ENCODE results near the gene VAV2. TPM values are rescaled to one million over a fixed set of nuclear protein-coding genes. Genes with fewer than 3 reads are reported as not detected.
A peak's percentile ranks its signal among the peaks of the same experiment; 100 is the strongest.

VAV2 gene, protein sequence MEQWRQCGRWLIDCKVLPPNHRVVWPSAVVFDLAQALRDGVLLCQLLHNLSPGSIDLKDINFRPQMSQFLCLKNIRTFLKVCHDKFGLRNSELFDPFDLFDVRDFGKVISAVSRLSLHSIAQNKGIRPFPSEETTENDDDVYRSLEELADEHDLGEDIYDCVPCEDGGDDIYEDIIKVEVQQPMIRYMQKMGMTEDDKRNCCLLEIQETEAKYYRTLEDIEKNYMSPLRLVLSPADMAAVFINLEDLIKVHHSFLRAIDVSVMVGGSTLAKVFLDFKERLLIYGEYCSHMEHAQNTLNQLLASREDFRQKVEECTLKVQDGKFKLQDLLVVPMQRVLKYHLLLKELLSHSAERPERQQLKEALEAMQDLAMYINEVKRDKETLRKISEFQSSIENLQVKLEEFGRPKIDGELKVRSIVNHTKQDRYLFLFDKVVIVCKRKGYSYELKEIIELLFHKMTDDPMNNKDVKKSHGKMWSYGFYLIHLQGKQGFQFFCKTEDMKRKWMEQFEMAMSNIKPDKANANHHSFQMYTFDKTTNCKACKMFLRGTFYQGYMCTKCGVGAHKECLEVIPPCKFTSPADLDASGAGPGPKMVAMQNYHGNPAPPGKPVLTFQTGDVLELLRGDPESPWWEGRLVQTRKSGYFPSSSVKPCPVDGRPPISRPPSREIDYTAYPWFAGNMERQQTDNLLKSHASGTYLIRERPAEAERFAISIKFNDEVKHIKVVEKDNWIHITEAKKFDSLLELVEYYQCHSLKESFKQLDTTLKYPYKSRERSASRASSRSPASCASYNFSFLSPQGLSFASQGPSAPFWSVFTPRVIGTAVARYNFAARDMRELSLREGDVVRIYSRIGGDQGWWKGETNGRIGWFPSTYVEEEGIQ
- total RNA-seq = 4.9 TPM
- long read RNA-seq, full-length matches to known transcripts = 1 of 7 reads
- long read RNA-seq, partial matches to known transcripts = 1 of 7 reads
- long read RNA-seq, other reads (novel, unspliced or antisense) = 5 of 7 reads

DNA sequence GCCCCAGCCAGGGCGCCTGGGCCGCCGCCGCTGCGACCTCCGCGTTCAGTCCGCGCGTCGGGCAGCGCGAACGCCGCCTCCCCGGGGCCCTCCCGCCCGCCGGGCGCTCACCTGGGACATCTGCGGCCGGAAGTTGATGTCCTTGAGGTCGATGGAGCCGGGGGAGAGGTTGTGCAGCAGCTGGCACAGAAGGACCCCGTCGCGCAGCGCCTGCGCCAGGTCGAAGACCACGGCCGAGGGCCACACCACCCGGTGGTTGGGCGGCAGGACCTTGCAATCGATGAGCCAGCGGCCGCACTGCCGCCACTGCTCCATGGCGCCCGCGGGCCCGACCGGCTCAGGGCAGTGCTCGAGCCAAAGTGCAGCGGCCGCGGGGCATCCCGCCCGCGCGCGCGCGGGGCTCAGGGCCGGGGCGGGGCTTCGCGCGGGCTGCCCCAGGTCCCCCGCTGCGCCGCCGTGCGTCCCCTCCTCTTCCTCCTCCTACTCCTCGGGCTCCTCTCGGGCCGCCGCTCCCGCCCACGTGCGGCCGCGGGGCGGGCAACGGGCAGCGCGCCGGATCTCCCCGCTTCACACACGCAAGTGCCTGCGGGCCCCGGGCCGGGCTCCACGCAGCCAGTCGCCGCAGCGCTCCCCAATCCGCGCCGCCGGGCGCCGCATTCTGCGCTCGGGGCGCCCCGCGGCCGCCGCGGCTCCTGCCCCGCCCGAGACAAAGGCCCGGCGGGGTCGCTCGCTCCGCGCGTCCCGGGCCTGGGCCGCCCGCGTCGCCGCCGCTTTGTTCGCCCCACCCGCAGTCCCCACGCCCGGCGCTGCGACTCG is at the start of gene VAV2:
Gene VAV2 (minus strand): TSS at position 361 of the 816 bp plus-strand sequence. CDS start 46 bp downstream, at position 315.
- DNase-seq (peak; percentile 82), ATAC-seq (ENCODE audit: poor library complexity) (peak; percentile 28)
- intact Hi-C loops (cut with DNase I) = no loop called here

DNA sequence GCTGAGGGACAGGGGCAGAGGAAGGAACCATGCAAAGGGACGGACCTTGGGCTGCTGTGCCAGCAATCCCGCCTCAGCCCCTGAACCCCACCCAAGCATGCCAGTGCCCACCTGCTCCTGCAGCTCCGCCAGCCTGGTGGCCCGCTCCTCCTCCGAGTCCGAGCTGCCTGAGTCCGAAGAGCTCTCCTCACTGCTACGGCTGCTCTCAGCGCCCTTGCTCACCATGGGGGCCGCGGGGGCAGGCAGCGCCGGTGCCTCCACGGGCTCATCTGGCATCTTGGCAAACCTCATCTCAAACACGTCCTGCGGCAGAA is 49.5 kb upstream of the VAV2 start:
- DNase-seq (peak; percentile 36), ATAC-seq (ENCODE audit: poor library complexity) (no peak)
- intact Hi-C loops (cut with DNase I) = no loop called here

DNA sequence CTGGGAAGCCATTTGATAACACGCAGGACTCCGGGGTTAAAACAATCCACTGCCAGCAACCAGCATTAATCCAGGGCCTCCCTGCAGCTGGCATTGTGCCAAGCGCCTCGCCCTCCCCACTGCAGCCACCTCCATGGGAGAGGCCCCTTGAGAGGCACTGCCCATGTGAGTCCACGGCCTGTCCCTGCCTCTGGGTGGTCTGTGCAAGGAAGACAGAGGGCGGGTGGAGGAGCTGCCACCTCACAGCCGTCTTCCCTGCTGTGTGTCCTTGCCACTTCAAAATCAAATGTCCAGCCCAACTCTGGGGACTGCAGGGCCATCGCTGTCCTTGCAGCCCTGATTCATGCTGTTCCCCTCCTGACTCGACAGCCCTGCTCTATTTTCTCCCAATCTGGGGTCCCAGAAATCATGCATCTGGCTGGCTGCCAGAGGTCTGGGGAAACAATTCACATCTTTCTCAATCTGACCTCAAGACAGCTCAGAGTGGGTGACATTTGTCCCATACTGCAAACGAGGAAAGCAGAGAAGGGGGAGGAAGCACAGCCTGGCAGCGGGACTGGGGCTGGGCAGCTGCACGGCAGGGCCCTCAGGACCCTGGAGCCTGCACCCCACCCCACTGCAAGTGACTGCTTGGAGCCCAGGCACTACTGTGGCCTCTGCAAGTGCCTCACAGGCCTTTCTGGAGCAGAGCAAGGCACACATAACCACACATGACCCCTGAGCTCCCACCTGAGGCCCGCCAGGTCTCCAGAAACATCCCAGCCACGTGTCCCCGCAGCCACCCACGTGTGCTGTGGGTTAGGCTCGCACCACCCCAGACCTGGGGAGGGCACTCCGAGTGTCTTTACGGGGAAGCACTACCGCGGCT is 48.9 kb upstream of the VAV2 start:
- intact Hi-C loops (cut with DNase I) = no loop called here
- peak; percentile 32 for ATAC-seq (ENCODE audit: poor library complexity)
- peak; percentile 49 for DNase-seq

DNA sequence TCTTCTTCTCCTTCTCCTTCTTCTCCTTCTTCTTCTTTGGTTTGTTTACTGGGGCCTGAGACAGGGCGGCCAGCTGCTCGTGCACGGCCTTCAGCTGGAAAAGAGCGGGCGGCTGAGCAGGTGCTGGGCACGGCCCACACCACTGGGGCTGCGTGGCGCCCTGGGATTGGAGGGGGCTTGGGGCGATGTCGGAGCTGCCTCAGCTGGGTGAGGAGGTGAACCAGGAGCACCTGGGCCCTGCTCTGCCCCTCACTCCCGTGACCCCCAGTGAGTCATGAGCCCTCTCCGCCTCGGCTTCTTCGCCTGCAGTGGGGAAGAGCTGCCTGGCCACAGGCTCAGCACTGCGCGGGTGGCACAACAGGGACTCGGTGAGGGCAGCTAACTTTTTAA is 48.0 kb upstream of the VAV2 start:
- no peak for DNase-seq
- no peak for ATAC-seq (ENCODE audit: poor library complexity)
- intact Hi-C loops (cut with DNase I) = no loop called here

DNA sequence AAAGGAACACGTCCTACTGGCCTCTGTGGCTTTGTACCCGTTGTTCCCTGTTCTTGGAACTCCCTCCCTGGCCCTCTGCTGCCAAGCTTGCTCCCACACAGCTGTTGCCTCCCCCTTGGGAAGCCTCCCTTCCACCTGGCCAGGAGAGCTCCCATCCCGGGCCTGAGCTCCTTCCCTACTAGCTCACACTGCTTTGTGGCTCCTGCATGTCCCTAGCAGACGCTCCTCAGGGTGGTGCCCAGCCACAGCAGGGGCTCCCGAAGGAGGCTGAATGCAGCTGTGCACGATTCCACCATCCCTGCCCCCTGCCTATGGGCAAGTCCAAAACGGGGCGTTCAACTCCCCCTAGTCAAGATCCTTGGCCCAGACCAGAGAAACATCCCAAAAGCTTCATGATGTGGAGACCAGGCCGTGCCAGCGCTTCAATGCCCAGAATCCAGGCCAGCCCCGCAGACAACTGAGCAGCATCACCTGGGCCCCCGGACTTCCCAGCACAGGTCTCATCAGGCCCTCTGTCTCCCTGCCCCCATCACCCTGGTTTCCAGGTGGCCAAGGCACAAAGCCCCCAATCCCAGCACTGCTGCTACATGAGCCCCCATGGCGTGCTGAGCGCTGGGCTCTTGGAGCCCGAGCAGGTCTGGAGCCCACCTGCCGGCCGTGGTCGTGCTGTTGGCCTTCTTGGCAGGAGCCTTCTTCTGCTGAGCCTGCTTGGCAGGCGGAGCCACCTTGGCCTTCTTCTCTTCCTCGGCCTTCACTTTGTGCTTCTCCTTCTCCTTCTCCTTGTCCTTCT is 47.5 kb upstream of the VAV2 start:
- ATAC-seq (ENCODE audit: poor library complexity) (no peak), DNase-seq (no peak)
- intact Hi-C loops (cut with DNase I) = no loop called here

DNA sequence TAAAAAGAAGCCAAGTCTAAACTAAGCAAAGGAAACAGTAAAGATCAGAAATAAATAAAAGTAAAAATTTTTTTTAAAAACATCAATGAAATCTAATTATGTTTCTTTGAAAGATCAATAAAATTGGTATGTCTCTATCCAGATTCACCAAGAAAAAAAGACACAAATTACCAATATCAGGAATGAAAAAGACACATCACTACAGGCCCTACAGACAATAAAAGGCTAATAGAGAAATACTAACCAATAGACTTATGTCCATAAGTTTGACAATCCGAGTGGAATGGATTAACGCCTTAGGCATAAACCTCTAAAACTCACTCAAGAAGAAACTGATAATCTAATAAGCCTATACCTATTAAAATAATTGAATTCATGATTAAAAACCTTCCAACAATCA is 45.5 kb upstream of the VAV2 start:
- intact Hi-C loops (cut with DNase I) = no loop called here
- DNase-seq (no peak), ATAC-seq (ENCODE audit: poor library complexity) (no peak)

DNA sequence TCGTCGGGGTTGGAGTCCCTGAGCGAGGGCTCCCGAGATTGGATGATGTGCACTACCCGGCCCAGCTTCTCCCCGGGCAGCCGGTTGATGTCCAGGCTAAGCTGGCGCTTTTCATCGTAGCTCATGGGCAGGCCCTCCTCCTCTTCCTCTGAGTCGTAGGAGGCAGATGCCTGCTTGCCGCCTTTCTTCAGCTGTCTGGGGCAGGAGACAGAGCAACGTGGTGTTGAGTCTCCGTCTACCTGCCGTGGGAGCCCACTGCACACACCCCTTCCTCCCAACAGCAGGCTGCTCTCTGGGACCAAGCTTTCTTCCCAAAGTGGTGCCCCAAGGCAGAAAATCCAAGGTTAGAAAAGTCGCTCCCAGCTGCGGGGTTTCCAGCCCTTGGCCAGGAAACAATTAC is 44.0 kb upstream of the VAV2 start:
- no peak for ATAC-seq (ENCODE audit: poor library complexity)
- intact Hi-C loops (cut with DNase I) = no loop called here
- no peak for DNase-seq

DNA sequence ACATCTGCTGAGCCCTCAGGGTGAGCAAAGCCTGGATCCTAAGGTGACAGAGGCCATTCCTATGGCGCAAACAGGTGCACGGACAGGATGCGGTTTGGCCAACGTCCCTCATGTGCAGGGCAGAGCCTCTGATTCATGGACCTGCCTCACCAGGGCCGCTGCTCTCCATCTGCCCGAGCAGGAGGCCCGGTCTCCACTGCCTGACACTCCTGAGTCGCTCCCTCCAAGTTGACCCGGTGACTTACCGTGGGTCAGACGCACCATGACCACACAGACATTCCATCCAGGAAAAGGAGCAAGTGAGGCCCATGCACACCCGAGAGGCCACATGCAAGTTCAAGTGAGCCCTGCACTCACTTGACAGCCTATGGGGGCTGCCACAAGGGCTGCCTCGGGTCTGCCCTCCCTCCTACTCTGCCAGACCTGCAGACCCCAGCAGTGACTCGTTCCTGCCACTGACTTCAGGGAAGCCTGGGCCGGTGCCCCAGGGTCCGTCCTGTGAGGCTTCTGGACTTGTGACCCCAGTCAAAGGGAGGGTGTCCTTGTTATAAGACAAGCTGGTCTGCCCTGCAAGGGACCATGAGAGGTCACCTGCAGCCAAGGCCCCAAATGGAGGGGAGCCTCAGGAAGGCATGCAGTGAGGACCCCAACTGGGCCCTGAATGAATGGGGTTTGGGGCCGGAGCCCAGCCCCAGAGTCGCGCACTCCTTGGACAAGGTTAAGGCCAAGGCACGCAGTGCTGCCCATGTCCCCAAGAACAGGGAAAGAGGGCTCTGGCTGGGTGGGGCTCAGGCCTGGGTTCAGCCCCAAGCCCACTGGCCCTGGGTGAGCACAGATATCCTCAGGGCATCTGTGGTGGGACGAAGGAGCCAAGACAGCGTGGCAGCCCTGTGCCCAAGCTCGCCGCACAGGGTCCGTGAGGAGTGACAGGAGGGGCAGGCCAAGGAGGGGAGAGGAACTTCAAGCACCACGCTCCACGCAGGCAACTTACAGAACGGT is 43.2 kb upstream of the VAV2 start:
- no peak for ATAC-seq (ENCODE audit: poor library complexity)
- DNase-seq = no peak
- intact Hi-C loops (cut with DNase I) = no loop called here

DNA sequence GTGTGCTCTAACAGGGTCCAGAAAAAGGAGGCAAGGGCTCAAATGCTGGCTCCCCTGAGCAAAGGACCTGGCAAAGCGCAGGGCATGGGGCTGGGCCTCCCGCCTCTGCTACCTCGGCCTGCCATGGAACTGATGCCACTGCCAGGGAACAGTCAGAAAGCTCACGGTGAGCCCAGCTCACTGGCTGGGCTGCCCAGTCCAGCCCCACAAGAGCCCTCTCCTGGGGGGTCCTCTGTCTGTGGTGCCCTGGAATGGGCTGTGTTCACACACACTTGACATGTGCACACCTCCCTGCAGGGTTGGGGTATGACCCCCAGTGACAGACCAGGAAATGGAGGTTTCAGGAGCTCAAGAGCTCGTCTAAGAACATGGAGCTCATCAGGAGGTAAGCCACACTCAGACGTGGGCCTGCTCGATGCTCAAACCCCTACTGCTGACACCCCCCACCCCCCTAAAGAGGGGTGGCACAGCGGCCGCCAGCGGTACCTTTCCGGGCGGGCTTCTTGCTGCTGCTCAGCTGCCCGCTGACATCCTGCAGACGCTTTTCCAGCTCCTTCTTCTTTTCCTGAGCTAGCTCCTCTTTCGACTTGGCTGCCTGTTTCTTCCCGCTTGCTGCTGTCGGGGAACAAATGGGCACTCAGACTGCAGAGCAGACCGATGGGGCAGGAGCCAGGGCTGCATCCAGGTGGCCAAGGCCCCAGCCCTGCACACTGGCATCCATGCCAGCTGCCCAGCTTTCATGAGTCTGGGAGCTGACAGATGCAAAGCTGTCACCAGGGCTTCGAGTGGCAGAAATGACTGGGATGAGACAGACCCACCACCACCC is 42.3 kb upstream of the VAV2 start:
- DNase-seq (no peak), ATAC-seq (ENCODE audit: poor library complexity) (no peak)
- intact Hi-C loops (cut with DNase I) = no loop called here

DNA sequence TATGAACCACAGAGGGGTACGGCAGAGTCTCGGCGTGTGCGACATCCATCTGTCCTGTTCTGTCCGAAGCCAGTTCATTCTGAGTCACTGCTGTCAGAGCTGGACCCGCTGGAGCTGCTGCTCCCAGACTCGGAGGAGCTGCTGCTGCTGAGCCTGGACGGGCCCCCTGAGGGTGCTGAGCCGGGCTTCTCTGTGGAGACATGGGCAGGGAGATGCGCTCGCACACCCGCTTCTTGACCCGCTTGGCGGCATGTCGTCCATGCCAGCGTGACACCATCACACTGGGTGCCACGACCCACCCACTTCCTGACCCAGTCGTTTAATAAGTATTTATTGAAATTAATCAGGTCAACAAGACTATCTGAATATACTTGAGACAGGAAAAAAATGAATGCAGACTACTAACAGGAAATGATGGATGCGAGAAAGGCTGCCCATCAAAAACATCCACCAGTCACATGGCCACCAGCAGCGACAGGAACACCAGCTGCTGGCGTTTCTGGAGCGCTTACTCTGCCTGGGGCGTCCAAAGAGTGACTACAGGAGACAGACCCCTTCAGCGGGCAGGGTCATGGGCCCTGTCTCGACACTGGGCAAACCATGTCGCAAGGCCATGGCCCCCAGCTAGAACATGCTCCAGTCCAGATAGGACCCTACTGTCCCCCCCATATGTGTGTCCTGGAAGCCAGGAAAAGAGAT is 41.5 kb upstream of the VAV2 start:
- intact Hi-C loops (cut with DNase I) = no loop called here
- ATAC-seq (ENCODE audit: poor library complexity) = no peak
- DNase-seq = no peak

DNA sequence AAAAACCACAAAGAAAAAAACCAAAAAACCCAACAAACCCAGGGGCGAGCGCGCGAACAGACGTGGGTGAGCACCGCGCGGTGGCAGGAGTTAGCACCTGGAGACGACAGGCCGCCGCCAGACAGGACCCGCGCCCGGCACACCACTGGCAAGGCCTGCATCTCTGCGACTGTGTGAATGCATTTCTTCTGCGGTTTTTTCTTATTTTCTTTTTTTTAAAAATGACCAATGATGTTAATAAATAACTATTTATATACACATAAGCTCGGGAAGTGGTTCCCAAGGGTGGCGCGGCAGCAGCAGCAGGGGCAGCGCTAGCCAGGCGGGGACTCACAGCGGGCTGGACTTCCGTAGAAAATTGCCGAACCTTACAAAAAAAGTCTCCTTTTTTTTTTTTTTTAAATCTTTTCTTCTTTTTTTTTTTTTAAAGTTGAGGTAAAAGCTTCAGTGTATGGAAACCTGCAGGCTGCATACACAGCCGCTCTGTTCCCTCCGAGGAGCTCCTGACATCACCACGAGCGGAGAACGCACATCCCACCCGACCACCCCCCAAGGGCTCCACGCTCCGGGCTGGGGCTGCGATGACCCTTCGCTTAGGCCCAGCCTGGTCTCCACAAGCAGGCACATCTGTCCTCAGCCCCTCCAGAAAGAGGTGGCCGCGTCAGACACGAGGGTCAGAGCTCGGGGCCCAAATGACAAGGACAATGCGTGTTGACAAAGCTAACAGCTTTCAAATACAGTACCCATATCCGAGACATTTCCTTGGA is 40.5 kb upstream of the VAV2 start:
- DNase-seq = no peak
- intact Hi-C loops (cut with DNase I) = no loop called here
- ATAC-seq (ENCODE audit: poor library complexity) = no peak

DNA sequence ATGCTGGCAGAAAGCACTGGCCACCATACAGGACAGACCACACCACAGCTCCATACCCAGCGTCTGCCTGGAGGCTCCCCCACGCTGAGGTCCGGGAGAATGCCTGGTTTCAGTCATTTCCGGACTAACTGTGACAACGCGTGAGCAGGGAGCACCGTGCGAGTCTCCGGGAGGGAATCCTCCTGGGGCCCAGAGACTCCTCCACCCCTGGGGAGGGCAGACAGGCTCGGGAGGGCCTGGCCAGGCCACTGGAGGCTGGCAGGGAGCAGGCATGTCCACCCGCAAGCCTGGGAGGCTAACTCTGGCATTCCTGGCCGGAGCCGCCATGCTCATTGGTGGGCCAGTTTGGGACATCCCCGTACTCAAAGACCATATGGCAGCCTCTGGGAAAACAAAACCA is 39.7 kb upstream of the VAV2 start:
- intact Hi-C loops (cut with DNase I) = no loop called here
- no peak for DNase-seq
- ATAC-seq (ENCODE audit: poor library complexity) = no peak

DNA sequence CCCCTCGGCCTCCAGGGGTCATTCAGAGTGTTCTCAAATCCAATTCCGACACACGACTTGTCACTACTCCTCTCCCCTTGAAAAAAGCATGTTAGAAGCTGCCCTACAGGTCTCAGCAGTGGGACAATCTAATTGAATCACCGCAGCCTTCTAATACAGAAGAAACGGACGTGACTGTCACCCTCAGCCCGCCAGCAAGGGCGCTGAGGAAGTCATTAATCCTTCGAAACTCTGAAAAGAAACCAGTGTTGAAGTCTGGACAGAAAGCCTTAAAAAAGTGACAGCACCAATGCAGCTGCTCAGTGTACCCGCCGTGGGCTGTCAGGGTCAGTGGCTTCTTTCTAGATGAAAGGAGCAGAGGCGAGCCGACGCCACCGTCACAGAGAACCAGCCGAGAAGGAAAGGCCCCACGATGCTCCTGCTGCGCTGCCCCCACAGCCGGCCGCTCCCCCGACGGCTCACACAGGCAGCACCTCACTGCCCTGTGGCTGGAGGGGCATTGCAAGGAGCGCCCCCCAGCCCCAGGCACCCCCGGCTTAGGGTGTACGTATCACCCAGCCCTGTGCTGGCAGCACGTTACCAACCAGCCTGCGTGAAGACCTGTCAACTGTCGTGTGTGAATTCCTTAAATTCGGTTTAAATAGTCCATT is 38.8 kb upstream of the VAV2 start:
- DNase-seq = no peak
- intact Hi-C loops (cut with DNase I) = no loop called here
- ATAC-seq (ENCODE audit: poor library complexity) = no peak

All from Right ventricle myocardium superior (tissue), 1 donor.